Heart left ventricle (tissue), 13 donors: ENCODE data around the gene GFI1B.

Source experiments
- CTCF ChIP-seq, 12 donors: fragments of 200-600 bp; sonication (generic) in 4 of 12; IDR thresholded peaks; one replicate each; pipeline versions ENCODE4 v1.5.0 to v1.8.0; 2018 to 2022; ENCODE audit warnings: antibody characterized with exemption in 12 of 12, mild to moderate bottlenecking in 5 of 12
- POLR2A ChIP-seq, 2 donors: fragments of 450-650 bp; IDR thresholded peaks; one replicate each; pipeline ENCODE4 v1.6.1; 2017; ENCODE audit warnings: antibody characterized with exemption in 2 of 2, mild to moderate bottlenecking in 2 of 2, moderate library complexity in 2 of 2
- donor health status: ischemic (EF 13 %, LVEDD 7.1; RV severe dilation, severe dysfunction).
- donor health status: DM: no; HTN: yes; CAD: no.
- donor health status: DM: no; HTN: no; CAD: no.
- donor health status: ischemic (EF 25% LVEDD 6.9; RV normal size, moderate dysfunction).
- donor health status: ischemic (EF 25% LVEDD 5.7; RV mildly dilated, moderate dysfunction).
- donor health status: ischemic (EF 35%, LVEDD 5.7; RV mildly dilated, moderate dysfunction).
- donor health status: nonischemic (EF 11% LVEDD 7.7; RV severe dilation, severe dysfunction).
- donor health status: DM: yes; HTN: yes; CAD: no.
- donor health status: PGD.
- donor health status: ischemic (EF 29% LVEDD 5.4; RV normal size, mild dysfunction).
- donor health status: nonischemic (EF 23%, LVEDD 6.1; RV moderate dilation, normal function).

- TF ChIP-seq POLR2A (IDR thresholded peaks at IDR 0.05) (no peak), CTCF (IDR thresholded peaks at IDR 0.05) (no peak)
Measured at GRCh38 chr9:132995879-132996278, 17.4 kb downstream of the GFI1B start.
